GM12874 (cell line): Measurements from ENCODE around the gene CCDC197.

Source experiments
- TF ChIP-seq, protein P1 (sequence below): IDR thresholded peaks from 2 replicates; pipeline ENCODE4 v1.5.1; 2011; ENCODE audit warnings: low read depth, mild to moderate bottlenecking, control low read depth, low read length, moderate library complexity; ENCODE audit not compliant: insufficient read depth

The CCDC197 gene

DNA sequence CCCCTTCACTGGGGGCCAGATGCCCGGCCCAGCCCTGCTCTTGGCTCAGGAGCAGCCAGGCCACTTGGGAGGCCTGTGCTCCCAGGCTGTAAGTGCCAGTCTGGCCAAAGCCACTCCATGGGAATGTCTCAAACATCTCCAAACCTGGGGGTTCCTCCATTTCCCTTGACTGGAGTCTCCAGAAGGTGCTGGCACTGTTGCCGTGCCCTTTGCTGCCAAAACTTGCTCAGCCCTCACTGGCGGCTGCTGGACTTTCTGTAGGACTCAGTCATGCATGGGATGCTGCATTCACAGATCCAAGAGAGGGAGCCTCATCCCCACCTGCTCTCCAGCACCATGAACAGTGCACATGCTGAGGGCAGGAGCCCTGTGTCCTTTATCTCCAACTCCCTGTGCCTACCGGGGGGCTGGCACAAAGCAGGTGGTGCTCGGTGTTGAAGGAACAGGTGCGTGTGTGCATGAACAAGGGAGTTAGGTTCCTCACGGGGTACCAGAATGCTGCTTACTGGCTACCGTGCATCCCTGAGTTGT is 19.4 kb downstream of the CCDC197 start:
- TF ChIP-seq, protein P1, sequence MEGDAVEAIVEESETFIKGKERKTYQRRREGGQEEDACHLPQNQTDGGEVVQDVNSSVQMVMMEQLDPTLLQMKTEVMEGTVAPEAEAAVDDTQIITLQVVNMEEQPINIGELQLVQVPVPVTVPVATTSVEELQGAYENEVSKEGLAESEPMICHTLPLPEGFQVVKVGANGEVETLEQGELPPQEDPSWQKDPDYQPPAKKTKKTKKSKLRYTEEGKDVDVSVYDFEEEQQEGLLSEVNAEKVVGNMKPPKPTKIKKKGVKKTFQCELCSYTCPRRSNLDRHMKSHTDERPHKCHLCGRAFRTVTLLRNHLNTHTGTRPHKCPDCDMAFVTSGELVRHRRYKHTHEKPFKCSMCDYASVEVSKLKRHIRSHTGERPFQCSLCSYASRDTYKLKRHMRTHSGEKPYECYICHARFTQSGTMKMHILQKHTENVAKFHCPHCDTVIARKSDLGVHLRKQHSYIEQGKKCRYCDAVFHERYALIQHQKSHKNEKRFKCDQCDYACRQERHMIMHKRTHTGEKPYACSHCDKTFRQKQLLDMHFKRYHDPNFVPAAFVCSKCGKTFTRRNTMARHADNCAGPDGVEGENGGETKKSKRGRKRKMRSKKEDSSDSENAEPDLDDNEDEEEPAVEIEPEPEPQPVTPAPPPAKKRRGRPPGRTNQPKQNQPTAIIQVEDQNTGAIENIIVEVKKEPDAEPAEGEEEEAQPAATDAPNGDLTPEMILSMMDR: no peak

DNA sequence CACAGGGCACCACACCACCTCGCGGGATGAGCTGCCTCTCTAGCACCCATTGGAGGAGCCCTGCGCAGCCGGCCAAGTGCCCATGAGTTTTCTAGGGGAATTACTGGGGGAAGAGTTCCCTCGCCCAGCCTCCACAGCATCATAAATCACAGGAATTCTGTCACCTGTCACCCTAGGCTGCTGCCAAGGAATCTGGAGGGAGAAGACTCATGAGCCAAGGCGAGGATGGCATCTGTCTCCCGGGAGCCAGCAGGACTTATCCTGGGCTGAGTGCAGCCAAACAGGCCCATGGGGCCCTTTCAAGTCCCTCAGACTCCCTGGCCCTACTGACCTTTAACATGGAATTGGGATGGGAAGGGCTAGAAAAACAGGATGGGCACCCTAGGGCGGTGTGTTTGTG is 21.2 kb downstream of the CCDC197 start:
- TF ChIP-seq, protein P1: no peak

DNA sequence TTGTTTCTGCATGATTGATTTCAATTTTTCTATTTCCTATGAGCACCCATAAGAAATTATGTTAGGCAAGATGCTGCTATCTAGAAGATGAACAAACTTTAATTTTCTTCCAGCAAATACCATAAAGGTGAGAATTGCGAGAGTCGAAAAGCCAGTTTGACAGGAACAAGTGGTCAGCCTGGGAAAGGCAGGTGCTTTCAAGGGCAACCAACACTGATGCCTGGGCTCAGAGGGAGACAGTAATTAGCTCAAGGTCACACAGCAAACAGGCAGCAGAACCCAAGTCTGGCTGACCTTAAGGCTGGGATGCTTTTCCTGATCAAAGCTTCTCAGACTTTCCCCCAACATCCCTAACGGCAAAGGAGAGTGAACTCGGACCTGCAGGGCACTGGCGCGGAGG is 22.2 kb downstream of the CCDC197 start:
- TF ChIP-seq, protein P1: no peak

DNA sequence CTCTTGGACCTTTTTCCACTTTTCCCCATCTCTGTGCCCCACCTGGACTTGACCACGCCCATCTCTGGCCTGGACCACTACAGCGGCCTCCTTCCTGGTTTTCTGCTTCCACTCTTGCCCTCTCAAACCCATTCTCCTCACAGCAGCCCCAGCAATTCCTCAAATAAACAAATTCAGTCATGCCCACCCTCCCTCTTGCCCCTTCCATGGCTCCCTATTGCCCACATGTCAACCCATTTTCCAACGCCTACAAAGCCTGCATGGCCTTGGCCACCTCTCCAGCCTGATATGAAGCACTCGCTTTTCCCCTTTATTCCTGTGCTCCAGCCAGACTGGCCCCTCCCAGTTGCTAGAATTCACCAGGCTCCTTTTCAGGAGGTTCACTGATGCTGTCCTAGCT is 23.2 kb downstream of the CCDC197 start:
- TF ChIP-seq, protein P1: no peak

DNA sequence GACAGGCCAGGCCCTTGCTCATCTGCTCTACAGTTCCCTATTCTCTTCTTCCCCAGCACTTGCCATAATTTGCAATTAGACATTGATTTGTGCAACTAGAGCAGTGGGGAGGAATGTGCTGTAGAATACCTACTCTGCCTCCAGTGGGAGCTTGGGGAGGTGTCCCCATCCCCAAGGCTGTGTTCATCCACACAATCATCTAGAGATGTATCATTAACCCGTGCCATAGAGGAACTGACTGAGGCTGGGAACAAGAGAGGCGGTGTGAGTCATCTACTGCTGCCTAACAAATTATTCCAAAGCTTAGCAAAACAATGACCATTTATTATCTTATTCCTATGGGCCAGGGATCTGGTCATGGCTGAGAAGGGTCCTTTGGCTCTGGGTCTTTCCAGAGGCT is 23.9 kb downstream of the CCDC197 start:
- TF ChIP-seq, protein P1: no peak

DNA sequence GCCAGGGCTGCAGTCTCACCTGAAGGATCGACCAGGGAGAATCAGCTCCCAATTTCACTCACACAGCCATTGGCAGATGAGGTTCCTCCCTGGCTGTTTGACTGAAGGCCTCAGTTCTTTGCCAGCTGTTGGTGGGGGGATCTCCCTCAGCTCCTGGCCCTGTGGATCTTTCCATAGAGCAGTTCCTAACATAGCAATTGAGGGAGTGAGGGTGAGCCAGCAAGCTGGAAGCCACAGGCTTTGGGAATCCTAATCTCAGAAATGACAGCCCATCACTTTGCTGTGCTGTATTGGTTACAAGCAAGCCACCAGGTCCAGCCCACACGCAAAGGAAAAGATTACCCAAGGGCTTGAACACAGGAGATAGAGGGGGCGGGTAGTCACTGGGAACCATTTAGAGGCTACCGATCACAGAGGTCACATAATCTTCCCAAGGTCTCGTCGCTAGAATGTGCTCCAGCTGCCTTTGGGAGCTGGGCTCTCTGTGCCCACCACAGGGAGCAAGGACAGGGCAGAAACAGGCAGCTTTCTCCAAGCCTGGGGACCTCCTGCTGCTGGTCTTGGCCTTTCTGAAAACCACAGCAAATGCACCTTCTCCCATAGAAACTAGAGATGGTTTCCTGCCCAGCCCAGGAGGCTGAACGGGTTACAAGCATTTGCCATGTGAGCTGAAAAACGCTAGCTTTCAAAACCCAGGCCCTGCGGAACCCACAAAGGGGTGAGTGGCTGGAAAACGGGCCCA is 24.5 kb downstream of the CCDC197 start:
- TF ChIP-seq, protein P1: no peak

DNA sequence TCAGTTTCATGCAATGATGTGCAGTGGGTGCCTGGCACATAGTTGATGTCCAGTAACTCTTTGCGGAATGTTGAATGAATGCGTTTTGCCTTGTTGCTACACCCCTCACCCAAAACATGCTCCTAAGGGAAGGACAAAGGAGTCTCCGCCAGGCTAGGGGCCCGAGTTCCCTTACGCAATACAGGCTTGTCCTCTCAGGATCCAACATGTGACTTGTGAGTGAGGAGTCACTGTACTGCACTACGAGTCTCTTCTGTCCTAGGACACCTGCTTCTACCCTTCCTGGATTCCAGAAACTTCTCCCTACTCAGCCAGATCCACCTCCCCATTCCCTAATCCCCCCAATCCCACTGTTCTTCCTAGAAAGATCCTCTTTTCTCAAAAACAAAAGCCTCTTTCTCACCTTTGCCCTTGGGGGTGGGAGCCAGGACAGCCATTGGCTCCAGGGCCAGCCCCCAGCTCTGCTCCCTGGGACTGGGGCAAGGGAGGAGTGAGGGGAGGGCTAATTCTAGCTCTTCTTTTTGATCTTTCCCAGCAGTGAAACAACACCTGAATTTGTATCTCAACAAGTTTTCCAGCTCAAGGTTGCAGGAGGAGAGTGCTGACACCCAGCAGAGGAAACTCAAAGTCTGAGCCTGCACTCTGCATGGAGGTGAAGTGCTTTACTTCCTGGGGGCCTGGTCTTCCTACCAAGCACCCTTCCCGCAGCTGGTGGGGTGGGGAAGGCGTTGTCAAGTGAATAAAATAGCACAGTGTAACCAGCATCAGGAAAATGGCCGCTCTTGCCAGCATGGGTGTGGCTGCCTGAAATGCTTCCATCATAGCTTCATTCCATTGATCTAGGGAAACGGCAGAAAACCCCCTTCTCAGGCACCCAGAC is 25.7 kb downstream of the CCDC197 start:
- TF ChIP-seq, protein P1: no peak
